ENCODE measurements around the gene MFSD6.

DNA sequence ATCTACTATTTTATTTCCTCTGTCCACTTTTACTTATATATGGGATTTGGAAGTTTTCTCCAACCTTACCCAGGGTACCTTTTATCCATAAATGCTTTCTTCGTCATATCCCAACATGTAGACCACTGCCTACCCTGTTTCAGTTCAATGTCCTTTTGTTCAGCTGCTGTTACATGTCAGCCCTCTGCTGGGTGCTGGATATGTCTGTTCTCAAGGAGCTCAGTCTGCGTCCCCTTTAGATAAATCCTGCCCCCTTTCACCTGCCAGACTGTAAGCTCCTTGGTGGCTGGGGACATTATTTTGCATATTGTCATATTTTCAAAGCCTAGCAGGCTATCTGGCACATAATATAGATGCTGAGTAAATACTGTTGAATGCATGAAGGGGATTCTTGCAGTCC lies 73.2 kb downstream of the MFSD6 start:
- no peak for TF ChIP-seq CTCF (conservative IDR thresholded peaks at IDR 0.05)
- TF ChIP-seq ZFX (IDR thresholded peaks at IDR 0.05), result no peak
